H1 (cell line): ENCODE results near the gene COLEC12. TPM values are rescaled to one million over a fixed set of nuclear protein-coding genes. Genes with fewer than 3 reads are reported as not detected.

ENCODE experiments used
- CHD1 ChIP-seq: IDR thresholded peaks from 2 replicates; pipeline ENCODE4 v1.6.1; 2012; ENCODE audit warnings: low read depth, low read length, improper control_type of control experiment
- HDAC2 ChIP-seq, 2 experiments: fragments of 300-600 bp in 1 of 2; sonication (generic) in 1 of 2; IDR thresholded peaks; 2 replicates each; pipeline ENCODE4 v1.6.1; 2011 to 2012; ENCODE audit warnings: low read depth in 2 of 2, low read length in 2 of 2, mild to moderate bottlenecking in 2 of 2, moderate library complexity in 2 of 2, borderline replicate concordance in 1 of 2, inconsistent platforms in 1 of 2
- NRF1 ChIP-seq: IDR thresholded peaks from 2 replicates; pipeline ENCODE4 v1.6.1; 2011; ENCODE audit warnings: mild to moderate bottlenecking, low read depth, low read length, improper control_type of control experiment
- PHF8 ChIP-seq: fragments of 200-600 bp; sonication (generic); conservative IDR thresholded peaks from 2 replicates; pipeline ENCODE4 v1.7.1; 2012; ENCODE audit warnings: low read depth, mild to moderate bottlenecking, inconsistent platforms, low read length, moderate library complexity
- RBBP5 ChIP-seq: IDR thresholded peaks from 2 replicates; pipeline ENCODE4 v1.7.1; 2012; ENCODE audit warnings: low read depth, mild to moderate bottlenecking, inconsistent platforms, low read length, moderate library complexity, borderline replicate concordance
- SAP30 ChIP-seq: fragments of 300-600 bp; sonication (generic); IDR thresholded peaks from 2 replicates; pipeline ENCODE4 v1.7.1; 2012; ENCODE audit warnings: low read length, moderate library complexity, mild to moderate bottlenecking, inconsistent platforms; ENCODE audit not compliant: insufficient read depth, insufficient replicate concordance
- TEAD4 ChIP-seq: IDR thresholded peaks from 2 replicates; pipeline ENCODE4 v1.6.1; 2012; ENCODE audit warnings: low read depth, low read length, inconsistent platforms, mixed read lengths
- polyA plus RNA-seq, 7 experiments: library from polyadenylated mRNA; depleted of rRNA in 3 of 7; stranded (reverse) in 5 of 7; unstranded in 2 of 7; fragments of >200 nt in 5 of 7; fragments of 200-250 nt in 2 of 7; gene quantifications; 1 replicate in 5 of 7; 2 replicates in 1 of 7; 4 replicates in 1 of 7; pipeline versions ENCODE4 v1.2.1 to v1.2.3, GENCODE V29; 2011 to 2013; ENCODE audit warnings: missing spikeins in 2 of 7, mixed read lengths in 2 of 7
- total RNA-seq: library from RNA; stranded (reverse); fragmentation: NEBNext Ultra II Directional; extraction: Animal tissue kit (Norgen Biotek cat#: 25700); gene quantifications from 2 replicates; pipeline ENCODE4 v1.2.1, GENCODE V29; 2021

The COLEC12 gene
- total and polyA plus RNA-seq, 2 of the 8 experiments (the other 6 are each of a cell fraction or from before 2014, with no cell fraction given): 0.44 to 2.3 TPM

- TF ChIP-seq SAP30 (no peak), CHD1 (no peak), RBBP5 (no peak), PHF8 (no peak), TEAD4 (no peak), NRF1 (no peak), HDAC2 (IDR thresholded peaks at IDR 0.05; ENCODE audit: borderline replicate concordance in 1 of 2, low read depth in 2 of 2, low read length in 2 of 2) (no peak)
Measured at GRCh38 chr18:404061-404636, 96.4 kb downstream of the COLEC12 start (continued).
